ENCODE measurements around the gene UMPS. TPM values are rescaled to one million over a fixed set of nuclear protein-coding genes. Genes with fewer than 3 reads are reported as not detected.

Gene UMPS
- total RNA-seq, 4 donors from 2014 or later, result 15.6 to 28.4 (median 23.0) TPM

GRCh38 chr3:124770336-124771082, 40.3 kb downstream of the UMPS start:
- peaks cover 0 to 49% (median 0%) of the 10 kb centered on the region in 3 donors for H3K36me3 ChIP-seq
- H3K9me3 ChIP-seq, result no peaks in the 10 kb centered on the region
- H3K4me3 ChIP-seq, result no peak overlapping the region
- H3K27me3 ChIP-seq, result no peaks in the 10 kb centered on the region
- H3K4me1 ChIP-seq, result peaks cover 0 to 20% (median 0%) of the 10 kb centered on the region in 4 donors
- H3K27ac ChIP-seq, result no peak overlapping the region
- DNase-seq, result no peak
- TF ChIP-seq POLR2A (IDR thresholded peaks at IDR 0.05) (no peak), CTCF (IDR thresholded peaks at IDR 0.05) (no peak)

GRCh38 chr3:124771083-124771445, 40.8 kb downstream of the UMPS start:
- Histone ChIP-seq H3K36me3 (peaks cover 0 to 44% (median 0%) of the 10 kb centered on the region in 3 donors), H3K27me3 (no peaks in the 10 kb centered on the region), H3K9me3 (no peaks in the 10 kb centered on the region), H3K27ac (no peak overlapping the region), H3K4me3 (no peak overlapping the region), H3K4me1 (peaks cover 0 to 20% (median 0%) of the 10 kb centered on the region in 4 donors)
- DNase-seq, result no peak
- TF ChIP-seq CTCF (IDR thresholded peaks at IDR 0.05) (no peak), POLR2A (IDR thresholded peaks at IDR 0.05) (no peak)

- H3K27me3 ChIP-seq, result no peaks in the 10 kb centered on the region
- H3K27ac ChIP-seq, result peak overlapping the region in 2 of 4 donors; percentile 0 to 50
- H3K9me3 ChIP-seq, result no peaks in the 10 kb centered on the region
- H3K4me3 ChIP-seq, result no peak overlapping the region
- H3K4me1 ChIP-seq, result peaks cover 0 to 20% (median 0%) of the 10 kb centered on the region in 4 donors
- no peak for TF ChIP-seq POLR2A (IDR thresholded peaks at IDR 0.05)
- TF ChIP-seq CTCF (IDR thresholded peaks at IDR 0.05), result no peak
- H3K36me3 ChIP-seq, result peaks cover 0 to 32% (median 0%) of the 10 kb centered on the region in 3 donors
- no peak for DNase-seq
Observed at GRCh38 chr3:124772081-124772831, 42.0 kb downstream of the UMPS start.

- Histone ChIP-seq H3K27me3 (no peaks in the 10 kb centered on the region), H3K4me3 (no peak overlapping the region), H3K36me3 (peaks cover 0 to 20% (median 0%) of the 10 kb centered on the region in 3 donors), H3K27ac (no peak overlapping the region), H3K4me1 (peaks cover 0 to 20% (median 0%) of the 10 kb centered on the region in 4 donors), H3K9me3 (no peaks in the 10 kb centered on the region)
- no peak for DNase-seq
- TF ChIP-seq POLR2A (IDR thresholded peaks at IDR 0.05) (no peak), CTCF (IDR thresholded peaks at IDR 0.05) (no peak)
Observed at GRCh38 chr3:124773351-124774326, 43.4 kb downstream of the UMPS start.

- no peak for DNase-seq
- peaks cover 0 to 14% (median 0%) of the 10 kb centered on the region in 3 donors for H3K36me3 ChIP-seq
- no peak overlapping the region for H3K4me3 ChIP-seq
- H3K27ac ChIP-seq, result no peak overlapping the region
- peaks cover 0 to 22% (median 0%) of the 10 kb centered on the region in 4 donors for H3K4me1 ChIP-seq
- no peaks in the 10 kb centered on the region for H3K27me3 ChIP-seq
- no peak for TF ChIP-seq CTCF (IDR thresholded peaks at IDR 0.05)
- no peak for TF ChIP-seq POLR2A (IDR thresholded peaks at IDR 0.05)
- H3K9me3 ChIP-seq, result no peaks in the 10 kb centered on the region
Observed at GRCh38 chr3:124774327-124774718, 44.1 kb downstream of the UMPS start.

Data from Peyer's patch (tissue), 4 donors.